AML-193 (cell line): Measurements from ENCODE around the gene NEUROD1.

Experiments
- DNase-seq, 2 experiments: peaks; one replicate each; lab custom pipeline; 2025; lab: John Stamatoyannopoulos, UW

Gene NEUROD1

GRCh38 chr2:181680937-181681811 is 857 bp upstream of the NEUROD1 start:
- no peak for DNase-seq

GRCh38 chr2:181679544-181679979 is 755 bp downstream of the NEUROD1 start:
- DNase-seq, result no peak

GRCh38 chr2:181678861-181679543 is 1.3 kb downstream of the NEUROD1 start:
- DNase-seq, result no peak

DNA sequence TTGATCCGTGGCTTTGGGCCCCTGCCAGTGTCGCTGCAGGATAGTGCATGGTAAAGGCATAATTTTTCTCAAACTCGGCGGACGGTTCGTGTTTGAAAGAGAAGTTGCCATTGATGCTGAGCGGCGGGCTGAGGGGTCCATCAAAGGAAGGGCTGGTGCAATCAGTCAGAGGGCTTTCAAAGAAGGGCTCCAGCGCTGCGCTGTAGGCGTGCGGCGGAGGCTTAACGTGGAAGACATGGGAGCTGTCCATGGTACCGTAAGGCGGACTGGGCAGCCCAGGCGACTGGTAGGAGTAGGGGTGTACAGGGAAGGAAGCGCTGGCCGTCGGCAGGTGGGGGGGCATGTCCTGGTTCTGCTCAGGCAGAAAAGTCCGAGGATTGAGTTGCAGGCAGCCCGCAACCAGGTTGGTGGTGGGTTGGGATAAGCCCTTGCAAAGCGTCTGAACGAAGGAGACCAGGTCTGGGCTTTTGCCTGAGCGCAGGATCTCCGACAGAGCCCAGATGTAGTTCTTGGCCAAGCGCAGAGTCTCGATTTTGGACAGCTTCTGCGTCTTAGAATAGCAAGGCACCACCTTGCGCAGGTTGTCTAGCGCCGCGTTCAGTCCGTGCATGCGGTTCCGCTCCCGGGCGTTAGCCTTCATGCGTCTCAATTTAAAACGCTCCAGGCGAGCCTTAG is 2.3 kb downstream of the NEUROD1 start:
- DNase-seq, result no peak

DNA sequence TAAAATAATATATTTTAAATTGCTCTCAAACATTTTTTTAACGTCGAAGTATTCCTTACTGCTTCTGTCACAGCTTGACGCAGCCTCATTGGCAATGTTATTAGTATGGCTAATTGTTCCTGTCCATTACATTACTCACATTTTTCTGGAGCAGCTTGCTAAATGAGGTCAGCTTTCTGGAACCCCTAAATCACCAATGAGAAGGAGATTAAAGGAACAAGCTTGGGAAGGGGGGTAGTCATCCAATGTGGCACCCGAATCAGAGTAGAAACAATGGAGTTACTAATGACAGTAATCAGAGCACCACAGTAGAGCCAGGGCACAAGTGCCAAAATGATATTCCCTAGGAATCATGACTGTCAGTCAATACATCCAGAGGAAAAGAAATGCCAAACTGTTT is 5.1 kb downstream of the NEUROD1 start:
- no peak for DNase-seq

DNA sequence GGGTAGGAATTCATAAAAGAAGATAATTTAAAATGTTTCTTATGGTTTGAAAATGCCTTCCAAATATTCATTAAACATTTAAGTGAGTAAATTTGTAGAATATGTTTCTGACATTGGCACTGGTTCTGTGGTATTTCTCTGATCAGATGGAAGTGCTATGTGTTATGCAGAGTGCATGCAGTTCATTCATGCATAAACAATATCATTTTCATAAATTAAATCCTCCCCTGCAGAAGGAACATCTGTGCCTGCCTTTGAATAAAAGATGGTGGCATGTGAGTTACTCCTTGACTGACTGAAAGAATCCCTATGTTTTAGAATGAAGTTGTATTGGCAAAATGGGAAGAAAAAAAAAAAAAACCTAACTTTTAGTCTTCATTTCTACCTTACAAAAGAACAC is 5.9 kb downstream of the NEUROD1 start:
- DNase-seq, result no peak

DNA sequence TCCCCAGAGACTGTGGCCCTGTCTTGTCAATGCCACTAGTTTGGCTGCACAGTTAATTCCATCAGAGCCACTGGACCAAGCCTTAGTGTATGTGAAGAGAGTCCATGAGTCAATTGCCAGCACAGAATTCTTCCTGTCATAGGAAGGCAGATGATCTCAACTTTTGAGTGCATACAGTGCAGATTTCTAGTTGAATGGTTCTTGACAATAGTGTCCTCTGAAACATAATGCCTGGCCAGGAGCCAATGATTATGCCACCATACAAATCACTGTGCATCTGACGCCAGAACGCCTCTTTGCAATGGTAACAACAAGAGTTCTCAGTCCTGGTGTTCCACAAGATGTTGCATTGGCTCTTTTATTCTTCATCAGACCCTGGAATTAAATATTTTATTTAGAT is 7.1 kb downstream of the NEUROD1 start:
- DNase-seq, result no peak

- DNase-seq, result no peak
Observed at GRCh38 chr2:181672255-181673008, 7.9 kb downstream of the NEUROD1 start.

DNA sequence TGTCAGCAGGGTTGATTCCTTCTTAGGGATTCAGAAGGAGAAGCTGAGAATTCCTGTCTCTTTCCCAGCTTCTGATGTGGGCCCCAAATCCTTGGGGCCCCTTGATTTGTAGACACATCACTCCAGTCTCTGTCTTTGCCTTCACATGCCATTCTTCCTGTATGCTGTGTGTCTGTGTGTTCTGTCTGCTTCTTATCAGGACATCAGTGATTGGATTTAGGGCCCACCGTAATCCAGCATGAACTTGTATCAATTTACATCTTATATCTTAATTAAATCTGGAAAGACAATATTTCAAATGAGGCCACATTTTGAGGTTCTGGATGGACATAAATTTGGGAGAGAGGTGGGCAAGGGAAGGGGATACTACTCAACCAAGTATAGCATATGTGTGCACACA is 9.7 kb downstream of the NEUROD1 start:
- DNase-seq, result no peak

DNA sequence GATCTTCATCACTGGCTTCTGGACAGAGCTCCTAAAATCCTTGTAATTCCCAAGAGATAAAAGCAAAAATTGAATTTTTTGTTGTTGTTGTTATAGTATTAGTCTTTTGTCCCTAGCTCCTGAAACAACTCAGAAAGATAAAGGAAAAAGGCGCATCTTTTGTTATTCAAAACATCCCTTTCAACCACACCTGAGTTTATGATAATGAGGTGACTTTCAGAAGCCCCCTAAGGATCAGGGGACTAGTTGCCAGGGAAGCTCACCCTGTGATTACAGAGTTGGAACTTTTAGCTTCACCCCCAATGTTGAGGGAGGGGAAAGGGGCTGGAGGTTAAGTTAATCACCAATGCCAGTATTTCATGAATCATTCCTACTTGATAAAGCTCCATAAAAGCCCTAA is 13.1 kb downstream of the NEUROD1 start:
- no peak for DNase-seq

GRCh38 chr2:181662287-181662686 is 18.0 kb downstream of the NEUROD1 start:
- DNase-seq, result no peak

DNA sequence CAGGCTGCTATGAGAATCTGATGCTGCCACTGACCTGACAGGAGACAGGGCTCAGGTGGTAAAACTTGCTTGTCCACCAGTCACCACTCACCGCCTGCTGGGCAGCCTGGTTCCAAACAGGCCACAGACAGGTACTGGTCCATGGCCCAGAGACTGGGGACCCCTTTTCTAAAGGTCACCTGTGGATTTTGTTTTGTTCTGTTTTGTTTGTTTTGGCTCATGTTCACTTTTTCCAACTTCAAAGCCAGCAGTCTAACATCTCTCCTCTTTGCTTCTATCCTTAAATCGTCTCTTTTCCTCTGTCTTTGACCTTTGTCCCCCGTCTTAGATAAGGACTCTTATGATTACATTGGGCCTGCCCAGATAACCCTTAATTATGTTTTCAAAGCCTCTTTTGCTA is 20.1 kb downstream of the NEUROD1 start:
- no peak for DNase-seq

- no peak for DNase-seq
Observed at GRCh38 chr2:181658444-181658843, 21.9 kb downstream of the NEUROD1 start.

DNA sequence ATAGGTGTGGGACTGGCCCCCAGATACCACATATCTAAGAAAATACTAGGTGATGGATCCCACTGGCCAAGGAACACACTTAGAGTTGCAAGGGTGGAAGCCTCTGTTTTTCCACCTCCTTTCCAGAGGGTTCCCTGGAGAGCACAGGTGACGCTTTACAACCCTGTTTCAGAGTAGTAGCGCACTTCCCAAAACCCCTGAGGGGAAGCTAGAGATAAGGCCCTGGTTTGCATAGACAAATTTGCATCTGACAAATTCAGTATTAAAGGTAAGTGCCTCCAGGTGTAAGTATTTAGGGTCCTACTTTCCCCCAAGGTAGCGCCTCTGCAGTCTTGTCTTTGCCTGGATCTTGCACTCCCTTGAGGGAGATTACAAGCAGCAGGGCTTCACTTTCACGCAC is 22.9 kb downstream of the NEUROD1 start:
- no peak for DNase-seq

- DNase-seq, result no peak
Observed at GRCh38 chr2:181656450-181657291, 23.6 kb downstream of the NEUROD1 start, which contains the start of gene CERKL. TSS of gene CERKL (minus strand) at chr2:181657105. CDS start at chr2:181657006, 99 bp downstream.

DNA sequence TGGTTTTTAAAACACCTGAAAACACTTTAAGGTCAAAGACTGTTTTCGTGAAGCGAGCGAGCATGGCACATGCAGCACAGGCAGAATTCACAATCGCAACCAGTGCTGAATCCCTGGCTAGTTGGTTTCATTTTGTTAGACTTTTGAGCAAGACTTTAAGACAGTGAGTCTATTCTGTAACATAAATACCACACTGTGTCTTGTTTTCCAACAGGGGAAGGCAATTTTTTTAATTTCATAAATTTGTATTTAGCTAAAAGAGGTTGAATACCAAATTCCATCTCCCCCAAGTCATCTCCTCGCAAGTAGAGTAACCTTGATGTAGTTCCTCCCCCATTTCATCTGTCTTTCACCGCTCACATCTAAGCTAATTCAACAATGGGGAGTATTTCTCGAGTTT is 24.8 kb downstream of the NEUROD1 start:
- DNase-seq, result no peak

- no peak for DNase-seq
Observed at GRCh38 chr2:181649436-181649979, 30.8 kb downstream of the NEUROD1 start.

- no peak for DNase-seq
Observed at GRCh38 chr2:181648478-181649155, 31.7 kb downstream of the NEUROD1 start.

- no peak for DNase-seq
Observed at GRCh38 chr2:181646415-181646987, 33.8 kb downstream of the NEUROD1 start.

DNA sequence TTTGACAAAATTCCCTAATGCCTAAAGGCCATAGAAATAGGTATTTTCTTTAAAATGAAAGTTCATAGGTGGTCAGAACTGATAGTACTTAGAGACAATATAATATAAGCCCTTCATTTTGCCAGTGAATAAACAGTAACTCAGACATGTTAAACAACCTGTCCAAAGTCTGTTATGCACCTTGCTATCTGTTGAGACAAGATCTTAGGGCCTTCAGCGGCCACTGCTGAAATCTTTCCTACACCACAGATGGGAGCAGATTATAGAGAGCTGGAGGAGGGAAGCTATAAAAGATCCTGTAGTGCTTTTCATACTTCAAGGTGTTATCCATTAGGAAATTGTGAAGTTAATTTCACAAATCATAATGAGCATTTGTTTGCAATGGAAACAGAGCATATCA is 37.2 kb downstream of the NEUROD1 start:
- no peak for DNase-seq
